Measurements from ENCODE around the gene DNMBP. TPM values are rescaled to one million over a fixed set of nuclear protein-coding genes. Genes with fewer than 3 reads are reported as not detected.

The DNMBP gene
- total RNA-seq, 1 donor from 2014 or later = 1.4 TPM

DNA sequence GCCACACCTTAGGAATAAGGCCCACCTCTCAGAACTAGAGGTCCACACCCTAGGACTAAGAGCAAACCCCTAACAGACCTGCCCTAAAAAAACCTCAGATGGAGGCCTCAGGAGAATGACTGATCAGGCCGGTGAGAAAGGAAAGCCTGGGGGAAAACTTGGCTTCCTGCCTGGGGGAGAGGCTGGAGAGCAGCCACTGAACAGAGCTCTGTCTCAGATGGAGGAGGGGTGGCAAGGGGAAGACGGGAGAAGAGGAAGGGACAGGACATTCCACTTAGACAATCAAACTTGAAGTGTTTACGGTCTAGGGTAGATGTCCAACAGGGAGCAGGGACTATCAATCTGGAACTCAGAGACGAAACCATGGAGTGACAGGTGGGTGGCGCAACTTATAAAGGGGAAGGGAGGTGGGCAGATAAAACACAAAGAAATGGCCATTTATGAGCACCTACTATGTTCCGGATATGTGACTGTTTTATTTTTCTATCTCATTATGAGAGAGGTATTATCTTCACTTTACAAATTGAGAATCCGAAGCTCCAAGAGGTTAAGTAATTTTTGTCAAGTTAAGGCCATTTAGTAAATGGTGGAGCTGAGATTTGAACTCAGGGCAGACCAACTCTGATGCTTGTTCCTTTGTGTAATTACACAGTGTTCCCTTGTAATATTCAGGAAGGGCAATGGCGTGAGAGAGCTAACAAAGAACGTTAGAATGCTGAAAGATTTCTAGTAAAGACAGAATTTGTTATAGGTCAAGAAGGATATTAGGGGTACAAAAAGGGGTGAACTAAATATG, 82.6 kb downstream of the DNMBP start:
- no peaks in the 10 kb centered on the region for H3K9me3 Mint-ChIP-seq
- peaks cover 8% of the 10 kb centered on the region for H3K27me3 Mint-ChIP-seq (ENCODE audit: insufficient read depth)
- H3K4me3 Mint-ChIP-seq = no peak overlapping the region
- no peaks in the 10 kb centered on the region for H3K36me3 Mint-ChIP-seq (ENCODE audit: low read depth)
- intact Hi-C loops (cut with micrococcal nuclease) = no loop called here
- H3K27ac Mint-ChIP-seq = no peak overlapping the region
- H3K4me1 Mint-ChIP-seq (ENCODE audit: low read depth) = peaks cover 6% of the 10 kb centered on the region
- no peak for DNase-seq (ENCODE audit: low spot score)

DNA sequence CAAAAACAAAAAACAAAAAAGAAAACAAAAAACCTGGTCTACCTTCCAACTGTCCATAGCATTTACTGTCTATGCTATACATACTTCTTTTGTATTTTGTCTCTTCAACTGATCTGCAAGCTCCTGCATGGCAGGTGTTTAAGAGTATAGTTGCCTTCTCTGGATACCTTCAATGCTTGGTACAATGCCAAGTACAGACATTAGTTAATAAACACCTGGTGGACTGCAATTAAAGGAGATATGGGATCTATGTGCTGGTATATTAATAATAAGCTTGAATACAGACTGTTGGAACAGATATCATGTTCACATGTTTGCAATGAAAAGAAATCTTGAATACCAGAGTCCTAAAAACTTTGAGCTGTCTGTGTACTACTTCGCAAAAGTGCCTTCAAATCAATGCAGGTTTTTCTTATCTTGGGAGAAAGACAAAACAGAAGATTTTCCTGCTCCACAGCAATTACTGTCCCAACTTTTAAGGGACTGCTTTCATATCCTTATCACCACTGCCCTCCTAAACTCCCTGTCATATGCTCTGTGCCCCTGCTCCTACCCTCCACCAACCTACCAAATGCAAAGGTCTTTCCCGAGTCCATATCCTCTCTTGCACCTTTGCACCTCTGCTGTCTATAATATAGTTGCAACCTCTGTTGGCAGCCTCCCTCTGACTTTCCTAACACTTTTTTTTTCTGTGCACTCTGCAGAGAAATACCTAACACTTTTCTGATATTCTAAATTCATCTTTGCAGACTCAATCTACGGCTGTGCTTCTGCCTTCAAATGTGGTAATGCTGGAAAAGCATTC, 85.1 kb downstream of the DNMBP start:
- H3K4me1 Mint-ChIP-seq (ENCODE audit: low read depth) = peaks cover 6% of the 10 kb centered on the region

DNA sequence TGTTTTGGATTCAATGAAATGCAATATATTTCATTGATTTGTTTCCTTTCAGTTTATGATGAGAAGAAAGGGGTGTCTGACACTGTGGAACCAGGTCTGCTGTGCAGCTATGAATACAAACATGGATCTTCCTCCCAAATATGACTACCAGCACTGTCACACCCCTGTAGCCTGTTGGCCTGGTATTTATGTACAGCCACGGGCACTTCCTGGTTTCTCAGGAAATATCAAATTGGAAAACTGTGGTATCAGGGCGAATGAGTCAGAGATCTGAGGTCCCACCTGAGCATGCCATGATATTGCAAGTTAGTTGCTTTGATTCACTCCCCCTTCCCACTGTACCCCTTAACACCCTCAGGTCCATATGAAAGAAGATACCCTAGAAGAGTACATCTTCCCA, 87.8 kb downstream of the DNMBP start:
- H3K27ac Mint-ChIP-seq = no peak overlapping the region
- H3K9me3 Mint-ChIP-seq = no peaks in the 10 kb centered on the region
- DNase-seq (ENCODE audit: low spot score) = no peak
- no peaks in the 10 kb centered on the region for H3K36me3 Mint-ChIP-seq (ENCODE audit: low read depth)
- H3K27me3 Mint-ChIP-seq (ENCODE audit: insufficient read depth) = peaks cover 6% of the 10 kb centered on the region
- intact Hi-C loops (cut with micrococcal nuclease) = no loop called here
- no peaks in the 10 kb centered on the region for H3K4me1 Mint-ChIP-seq (ENCODE audit: low read depth)
- H3K4me3 Mint-ChIP-seq = no peak overlapping the region

More for the DNA sequence above, 85.1 kb downstream of the DNMBP start:
- Mint-ChIP-seq H3K4me3 (no peak overlapping the region), H3K27me3 (ENCODE audit: insufficient read depth) (peaks cover 8% of the 10 kb centered on the region), H3K27ac (no peak overlapping the region), H3K9me3 (no peaks in the 10 kb centered on the region), H3K36me3 (ENCODE audit: low read depth) (no peaks in the 10 kb centered on the region)
- no peak for DNase-seq (ENCODE audit: low spot score)
- intact Hi-C loops (cut with micrococcal nuclease) = no loop called here

DNA sequence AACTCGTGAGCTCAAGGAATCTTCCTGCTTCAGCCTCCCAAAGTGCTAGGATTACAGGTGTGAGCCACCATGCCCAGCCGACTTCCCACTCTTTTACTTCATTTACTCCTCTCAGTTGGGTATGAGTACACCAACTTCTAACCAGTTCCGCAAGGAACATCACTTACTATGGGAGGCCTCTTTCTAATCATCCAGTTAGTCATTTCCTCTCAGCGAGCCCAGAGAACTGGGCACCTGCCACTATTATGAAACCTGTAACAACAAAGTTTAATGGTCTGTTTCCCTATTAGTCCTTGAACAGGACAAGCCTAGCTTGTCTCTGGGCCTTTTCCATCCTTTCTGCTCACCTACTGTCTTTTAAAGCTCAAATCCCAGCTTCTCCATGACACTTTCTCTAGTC, 88.8 kb downstream of the DNMBP start:
- intact Hi-C loops (cut with micrococcal nuclease) = no loop called here
- no peak overlapping the region for H3K4me3 Mint-ChIP-seq
- DNase-seq (ENCODE audit: low spot score) = no peak

DNA sequence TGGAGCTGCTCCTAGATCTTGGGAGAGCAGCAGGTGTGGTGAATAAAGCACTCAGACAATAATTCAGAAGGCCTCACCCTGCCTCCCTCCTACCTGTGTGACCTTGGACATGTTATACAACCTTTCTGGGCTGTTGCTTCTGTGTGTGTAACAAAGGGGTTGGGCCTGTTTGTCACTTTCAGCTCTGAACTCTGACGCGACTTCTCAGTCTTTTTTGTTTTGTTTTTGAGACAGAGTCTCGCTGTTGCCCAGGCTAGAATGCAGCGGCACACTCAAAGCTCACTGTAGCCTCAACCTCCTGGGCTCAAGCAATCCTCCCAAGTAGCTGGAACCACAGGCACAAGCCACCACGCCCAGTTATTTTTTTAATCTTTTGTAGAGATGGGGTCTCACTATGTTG, 89.3 kb downstream of the DNMBP start:
- H3K27me3 Mint-ChIP-seq (ENCODE audit: insufficient read depth) = peaks cover 3% of the 10 kb centered on the region

More for the DNA sequence above, 88.8 kb downstream of the DNMBP start:
- Mint-ChIP-seq H3K27ac (no peak overlapping the region), H3K27me3 (ENCODE audit: insufficient read depth) (peaks cover 4% of the 10 kb centered on the region), H3K9me3 (no peaks in the 10 kb centered on the region), H3K36me3 (ENCODE audit: low read depth) (no peaks in the 10 kb centered on the region), H3K4me1 (ENCODE audit: low read depth) (no peaks in the 10 kb centered on the region)

DNA sequence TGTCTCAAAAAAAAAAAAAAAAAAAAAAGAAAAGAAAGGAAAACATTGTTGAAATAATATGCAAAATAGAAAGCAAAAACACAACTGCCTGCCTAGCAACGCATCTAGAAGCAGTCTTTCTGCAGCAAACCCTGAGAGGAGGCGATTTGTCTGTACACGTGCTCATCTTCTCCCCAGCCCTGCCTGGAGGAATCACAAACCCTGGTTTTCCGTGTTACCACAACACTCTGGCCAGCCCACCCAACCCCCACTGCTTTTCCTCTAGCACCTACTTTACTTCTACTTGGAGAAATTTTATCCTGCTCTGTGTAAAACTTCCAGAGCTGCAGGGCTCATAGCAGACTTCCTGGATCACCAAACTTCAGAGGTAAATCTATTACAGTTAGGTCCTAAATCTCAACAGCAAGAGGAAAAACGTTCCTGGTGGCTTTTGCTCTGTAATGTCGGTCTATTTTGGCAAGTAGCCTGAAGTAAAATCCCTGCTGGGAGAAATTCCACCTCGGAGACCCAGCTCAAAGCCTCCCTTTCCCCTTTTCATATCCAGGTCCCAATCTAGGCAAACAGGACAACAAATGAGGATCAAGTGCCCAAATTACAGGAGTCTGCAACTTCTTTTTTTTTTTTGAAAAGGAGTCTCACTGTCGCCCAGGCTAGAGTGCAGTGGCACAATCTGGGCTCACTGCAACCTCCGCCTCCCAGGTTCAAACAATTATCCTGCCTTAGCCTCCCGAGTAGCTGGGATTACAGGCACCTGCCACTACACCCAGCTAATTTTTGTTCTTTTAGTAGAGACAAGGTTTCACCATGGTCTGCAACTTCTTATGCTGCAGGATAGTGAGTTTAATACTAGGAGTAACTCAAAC, 91.6 kb downstream of the DNMBP start:
- Mint-ChIP-seq H3K27ac (no peak overlapping the region), H3K27me3 (ENCODE audit: insufficient read depth) (peaks cover 2% of the 10 kb centered on the region), H3K36me3 (ENCODE audit: low read depth) (no peaks in the 10 kb centered on the region), H3K9me3 (no peaks in the 10 kb centered on the region), H3K4me3 (no peak overlapping the region), H3K4me1 (ENCODE audit: low read depth) (no peaks in the 10 kb centered on the region)
- no peak for DNase-seq (ENCODE audit: low spot score)
- intact Hi-C loops (cut with micrococcal nuclease) = no loop called here

More for the DNA sequence above, 89.3 kb downstream of the DNMBP start:
- Mint-ChIP-seq H3K36me3 (ENCODE audit: low read depth) (no peaks in the 10 kb centered on the region), H3K4me1 (ENCODE audit: low read depth) (no peaks in the 10 kb centered on the region), H3K9me3 (no peaks in the 10 kb centered on the region), H3K4me3 (no peak overlapping the region), H3K27ac (no peak overlapping the region)
- intact Hi-C loops (cut with micrococcal nuclease) = no loop called here
- no peak for DNase-seq (ENCODE audit: low spot score)

DNA sequence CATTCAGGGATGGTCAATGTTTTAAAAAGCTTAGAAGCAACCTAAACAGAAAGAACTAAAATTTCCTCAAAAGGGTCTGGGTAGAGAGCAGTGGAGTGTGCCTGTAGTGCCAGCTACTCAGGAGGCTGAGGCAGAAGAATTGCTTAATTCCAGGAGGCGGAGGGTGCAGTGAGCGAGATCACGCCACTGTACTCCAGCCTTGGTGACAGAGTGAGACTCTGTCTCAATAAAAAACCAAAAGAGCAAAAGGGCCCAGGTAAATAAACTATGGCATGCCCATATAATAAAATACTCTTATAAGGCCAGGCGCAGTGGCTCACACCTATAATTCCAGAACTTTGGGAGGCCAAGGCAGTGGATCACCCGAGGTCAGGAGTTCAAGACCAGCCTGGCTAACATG, 93.0 kb downstream of the DNMBP start:
- H3K4me3 Mint-ChIP-seq = no peak overlapping the region
- H3K27me3 Mint-ChIP-seq (ENCODE audit: insufficient read depth) = peaks cover 2% of the 10 kb centered on the region
- no peaks in the 10 kb centered on the region for H3K4me1 Mint-ChIP-seq (ENCODE audit: low read depth)
- no peaks in the 10 kb centered on the region for H3K36me3 Mint-ChIP-seq (ENCODE audit: low read depth)
- DNase-seq (ENCODE audit: low spot score) = no peak
- no peak overlapping the region for H3K27ac Mint-ChIP-seq
- H3K9me3 Mint-ChIP-seq = no peaks in the 10 kb centered on the region
- intact Hi-C loops (cut with micrococcal nuclease) = no loop called here

DNA sequence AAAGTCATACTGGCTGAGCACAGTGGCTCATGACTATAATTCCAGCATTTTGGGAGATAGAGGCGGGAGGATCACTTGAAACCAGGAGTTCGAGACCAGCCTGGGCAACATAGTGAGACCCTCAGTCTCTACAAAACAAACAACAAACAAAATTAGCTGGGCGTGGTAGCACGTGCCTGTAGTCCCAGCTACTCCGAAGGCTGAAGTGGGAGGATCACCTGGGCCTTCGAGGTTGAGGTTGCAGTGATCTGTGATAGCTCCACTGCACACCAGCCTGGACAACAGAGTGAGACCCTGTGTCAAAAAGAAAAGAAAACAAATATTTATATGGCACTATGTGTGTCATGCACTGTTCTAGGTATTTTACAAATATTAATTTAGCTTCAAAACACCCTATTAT, 94.3 kb downstream of the DNMBP start:
- Mint-ChIP-seq H3K27me3 (ENCODE audit: insufficient read depth) (peaks cover 4% of the 10 kb centered on the region), H3K36me3 (ENCODE audit: low read depth) (no peaks in the 10 kb centered on the region), H3K4me1 (ENCODE audit: low read depth) (no peaks in the 10 kb centered on the region), H3K9me3 (no peaks in the 10 kb centered on the region), H3K4me3 (no peak overlapping the region), H3K27ac (no peak overlapping the region)
- intact Hi-C loops (cut with micrococcal nuclease) = no loop called here
- no peak for DNase-seq (ENCODE audit: low spot score)

DNA sequence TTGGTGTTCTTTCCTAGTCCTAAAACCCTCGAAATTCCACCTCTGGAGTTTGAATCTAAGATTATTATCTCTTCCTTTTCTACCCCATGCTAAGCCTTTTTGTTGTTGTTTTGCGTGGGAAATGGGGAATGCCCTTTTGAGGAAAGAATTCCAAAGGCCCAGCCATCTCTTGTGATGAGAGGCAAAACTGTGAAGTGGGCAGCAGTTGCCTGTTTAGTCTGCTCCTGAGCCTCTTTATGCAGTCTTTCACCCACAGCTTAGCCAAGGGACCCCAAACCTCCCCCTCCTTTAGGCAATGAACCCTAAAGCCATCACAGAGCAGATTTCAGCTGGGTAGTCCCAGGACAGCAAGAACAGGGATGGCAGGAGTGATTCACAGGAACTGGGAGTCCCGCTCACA, 95.5 kb downstream of the DNMBP start:
- intact Hi-C loops (cut with micrococcal nuclease) = no loop called here
- H3K4me3 Mint-ChIP-seq = no peak overlapping the region
- H3K27ac Mint-ChIP-seq = no peak overlapping the region
- H3K36me3 Mint-ChIP-seq (ENCODE audit: low read depth) = no peaks in the 10 kb centered on the region
- DNase-seq (ENCODE audit: low spot score) = no peak
- H3K4me1 Mint-ChIP-seq (ENCODE audit: low read depth) = no peaks in the 10 kb centered on the region
- peaks cover 4% of the 10 kb centered on the region for H3K27me3 Mint-ChIP-seq (ENCODE audit: insufficient read depth)
- H3K9me3 Mint-ChIP-seq = no peaks in the 10 kb centered on the region

DNA sequence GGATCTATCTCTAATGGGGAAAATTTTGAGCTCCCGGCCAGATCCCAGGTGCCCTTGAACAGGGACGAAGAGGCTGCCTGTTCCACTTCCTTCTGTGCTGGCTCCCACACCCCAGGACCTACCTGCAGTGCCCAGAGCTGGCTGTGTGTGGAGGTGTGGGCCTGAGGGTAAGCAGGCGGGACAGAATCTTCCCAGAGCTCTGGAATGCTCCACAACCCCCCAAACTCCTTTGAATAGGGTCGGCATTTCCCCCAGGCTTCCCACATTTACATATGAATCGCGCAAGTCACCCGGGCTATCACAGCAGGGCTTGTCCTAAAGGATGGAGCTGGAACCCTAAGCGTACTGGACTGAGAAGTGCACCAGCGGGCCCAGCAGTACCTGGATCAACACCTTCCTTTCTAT, 95.9 kb downstream of the DNMBP start:
- DNase-seq (ENCODE audit: low spot score) = no peak
- peaks cover 4% of the 10 kb centered on the region for H3K4me1 Mint-ChIP-seq (ENCODE audit: low read depth)
- no peak overlapping the region for H3K27ac Mint-ChIP-seq
- H3K36me3 Mint-ChIP-seq (ENCODE audit: low read depth) = no peaks in the 10 kb centered on the region
- intact Hi-C loops (cut with micrococcal nuclease) = no loop called here
- no peaks in the 10 kb centered on the region for H3K9me3 Mint-ChIP-seq
- peaks cover 4% of the 10 kb centered on the region for H3K27me3 Mint-ChIP-seq (ENCODE audit: insufficient read depth)
- no peak overlapping the region for H3K4me3 Mint-ChIP-seq

DNA sequence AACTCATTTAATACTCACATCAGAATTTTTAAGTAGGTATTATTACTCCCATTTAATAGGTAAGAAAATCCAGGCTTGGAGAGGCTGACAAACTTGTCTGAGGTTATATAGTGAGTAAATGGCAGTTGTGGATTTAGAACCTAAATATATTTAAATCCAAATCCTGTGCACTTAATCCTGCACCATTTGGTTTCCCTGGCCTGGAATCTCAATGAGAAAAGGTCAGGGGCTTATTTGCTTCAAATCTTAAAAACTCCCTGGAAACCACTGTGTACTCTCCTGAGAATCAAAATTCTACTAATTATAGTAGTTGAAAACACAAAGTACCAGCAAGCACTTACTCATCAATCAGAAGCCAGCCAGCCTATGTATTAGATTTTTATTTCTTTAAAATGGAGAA, 97.7 kb downstream of the DNMBP start:
- Mint-ChIP-seq H3K27ac (no peak overlapping the region), H3K27me3 (ENCODE audit: insufficient read depth) (peaks cover 4% of the 10 kb centered on the region), H3K9me3 (no peaks in the 10 kb centered on the region), H3K4me3 (no peak overlapping the region), H3K4me1 (ENCODE audit: low read depth) (peaks cover 12% of the 10 kb centered on the region), H3K36me3 (ENCODE audit: low read depth) (no peaks in the 10 kb centered on the region)
- DNase-seq (ENCODE audit: low spot score) = no peak
- intact Hi-C loops (cut with micrococcal nuclease) = no loop called here

DNA sequence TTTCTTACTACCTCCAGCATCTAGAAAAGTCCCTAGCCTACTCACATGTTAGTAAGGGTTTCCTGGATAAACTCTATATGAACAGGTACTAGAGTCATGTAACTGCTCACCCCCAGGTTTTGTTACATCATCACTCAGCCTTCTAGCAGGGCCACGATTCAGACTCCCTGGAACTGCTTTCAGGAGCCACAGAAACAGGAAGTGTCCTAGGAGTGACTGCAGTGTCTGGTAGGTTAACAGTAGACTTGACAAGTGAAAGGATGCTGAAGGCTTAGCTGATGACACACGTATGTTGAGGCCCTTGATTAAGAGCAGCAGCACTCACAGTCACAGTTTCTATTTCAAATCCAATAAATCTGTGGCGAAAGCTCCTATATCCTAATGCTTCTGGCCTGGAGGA, 101.2 kb downstream of the DNMBP start:
- Mint-ChIP-seq H3K36me3 (ENCODE audit: low read depth) (no peaks in the 10 kb centered on the region), H3K4me1 (ENCODE audit: low read depth) (peaks cover 12% of the 10 kb centered on the region), H3K27ac (no peak overlapping the region), H3K9me3 (no peaks in the 10 kb centered on the region), H3K4me3 (no peak overlapping the region), H3K27me3 (ENCODE audit: insufficient read depth) (peaks cover 2% of the 10 kb centered on the region)
- no peak for DNase-seq (ENCODE audit: low spot score)
- intact Hi-C loops (cut with micrococcal nuclease) = no loop called here

DNA sequence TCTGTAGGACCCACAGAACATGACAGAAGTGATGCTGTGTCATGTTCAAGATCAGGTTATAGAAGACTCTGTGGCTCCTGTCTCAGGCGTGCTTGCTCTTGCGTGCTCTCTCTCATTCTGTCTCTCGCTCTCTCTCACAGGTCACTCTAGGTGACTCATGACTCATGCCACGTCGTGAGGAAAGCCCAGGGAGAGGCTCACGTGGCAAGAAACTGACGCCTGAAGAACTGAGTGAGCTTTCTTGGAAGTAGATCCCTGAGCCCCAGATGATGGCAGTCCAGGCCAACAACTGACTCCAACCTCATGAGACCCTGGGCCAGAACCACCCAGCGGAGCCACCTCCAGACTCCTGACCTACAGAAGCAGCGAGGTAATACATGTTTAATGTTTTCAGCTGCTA, 103.3 kb downstream of the DNMBP start:
- H3K4me1 Mint-ChIP-seq (ENCODE audit: low read depth) = peaks cover 12% of the 10 kb centered on the region
- H3K27ac Mint-ChIP-seq = no peak overlapping the region
- intact Hi-C loops (cut with micrococcal nuclease) = no loop called here
- H3K27me3 Mint-ChIP-seq (ENCODE audit: insufficient read depth) = peaks cover 2% of the 10 kb centered on the region
- H3K9me3 Mint-ChIP-seq = no peaks in the 10 kb centered on the region
- no peaks in the 10 kb centered on the region for H3K36me3 Mint-ChIP-seq (ENCODE audit: low read depth)
- no peak overlapping the region for H3K4me3 Mint-ChIP-seq
- DNase-seq (ENCODE audit: low spot score) = no peak
